Measurements from ENCODE around the gene APOL2. TPM values are rescaled to one million over a fixed set of nuclear protein-coding genes. Genes with fewer than 3 reads are reported as not detected.

Gene APOL2, protein sequence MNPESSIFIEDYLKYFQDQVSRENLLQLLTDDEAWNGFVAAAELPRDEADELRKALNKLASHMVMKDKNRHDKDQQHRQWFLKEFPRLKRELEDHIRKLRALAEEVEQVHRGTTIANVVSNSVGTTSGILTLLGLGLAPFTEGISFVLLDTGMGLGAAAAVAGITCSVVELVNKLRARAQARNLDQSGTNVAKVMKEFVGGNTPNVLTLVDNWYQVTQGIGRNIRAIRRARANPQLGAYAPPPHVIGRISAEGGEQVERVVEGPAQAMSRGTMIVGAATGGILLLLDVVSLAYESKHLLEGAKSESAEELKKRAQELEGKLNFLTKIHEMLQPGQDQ
- 51.6 TPM for total RNA-seq
- long read RNA-seq, transcript APOL2-202 (5 exons, 2,551 nt), result major isoform, 22 of 34 reads
- long read RNA-seq, partial matches to known transcripts, result 3 of 34 reads
- long read RNA-seq, other reads (novel, unspliced or antisense), result 8 of 34 reads

DNA sequence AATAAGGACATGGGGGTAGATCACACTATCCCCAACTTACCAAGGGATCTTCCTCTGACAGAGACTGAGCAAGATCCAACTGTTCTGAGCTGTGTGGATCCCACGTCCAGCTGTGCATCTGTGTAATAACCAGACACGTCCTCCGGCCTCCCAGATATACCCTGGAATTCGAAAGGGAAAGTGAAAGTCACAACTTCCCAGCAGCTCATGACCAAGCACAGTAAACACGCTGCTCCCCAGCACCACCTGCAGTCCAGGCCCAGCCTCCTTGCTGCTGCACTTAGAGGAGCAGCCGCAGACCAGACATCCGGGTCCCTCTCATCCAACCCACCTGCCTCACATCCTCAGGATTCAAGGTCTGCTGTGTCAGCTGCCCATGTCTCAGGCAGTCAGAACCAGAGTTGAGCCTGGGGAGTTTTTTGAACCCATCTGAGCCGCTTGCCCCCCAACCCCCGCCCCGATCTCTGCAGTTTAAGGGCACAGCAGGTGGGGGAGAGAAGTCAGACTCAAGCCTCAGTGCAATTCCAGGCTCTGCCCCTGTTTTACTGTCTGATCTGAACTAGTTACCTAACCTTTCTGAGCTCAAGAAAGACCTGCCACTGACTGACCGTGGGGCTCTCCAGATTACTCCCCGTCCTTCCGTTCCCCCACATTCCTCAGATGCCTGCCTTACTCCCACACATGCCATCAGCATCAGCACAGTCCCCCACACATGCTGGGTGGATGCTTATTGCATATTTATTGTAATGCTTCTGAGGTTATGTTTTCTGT, at the start of gene APOL2:
Gene APOL2 (minus strand): TSS at position 127 of the 771 bp plus-strand sequence. CDS start 6,365 bp downstream, outside the sequence.
- Histone ChIP-seq H3K4me1 (peaks cover 39% of the 10 kb centered on the region), H3K9me3 (no peaks in the 10 kb centered on the region), H3K27me3 (no peaks in the 10 kb centered on the region), H3K36me3 (no peaks in the 10 kb centered on the region), H3K27ac (peak within 1 kb of the TSS; percentile 90), H3K4me3 (peak within 1 kb of the TSS; percentile 69)
- peak; percentile 94 for DNase-seq
- intact Hi-C loops (cut with DNase I), result no loop called here
- peak; percentile 97 for ATAC-seq
- TF ChIP-seq, protein P1, sequence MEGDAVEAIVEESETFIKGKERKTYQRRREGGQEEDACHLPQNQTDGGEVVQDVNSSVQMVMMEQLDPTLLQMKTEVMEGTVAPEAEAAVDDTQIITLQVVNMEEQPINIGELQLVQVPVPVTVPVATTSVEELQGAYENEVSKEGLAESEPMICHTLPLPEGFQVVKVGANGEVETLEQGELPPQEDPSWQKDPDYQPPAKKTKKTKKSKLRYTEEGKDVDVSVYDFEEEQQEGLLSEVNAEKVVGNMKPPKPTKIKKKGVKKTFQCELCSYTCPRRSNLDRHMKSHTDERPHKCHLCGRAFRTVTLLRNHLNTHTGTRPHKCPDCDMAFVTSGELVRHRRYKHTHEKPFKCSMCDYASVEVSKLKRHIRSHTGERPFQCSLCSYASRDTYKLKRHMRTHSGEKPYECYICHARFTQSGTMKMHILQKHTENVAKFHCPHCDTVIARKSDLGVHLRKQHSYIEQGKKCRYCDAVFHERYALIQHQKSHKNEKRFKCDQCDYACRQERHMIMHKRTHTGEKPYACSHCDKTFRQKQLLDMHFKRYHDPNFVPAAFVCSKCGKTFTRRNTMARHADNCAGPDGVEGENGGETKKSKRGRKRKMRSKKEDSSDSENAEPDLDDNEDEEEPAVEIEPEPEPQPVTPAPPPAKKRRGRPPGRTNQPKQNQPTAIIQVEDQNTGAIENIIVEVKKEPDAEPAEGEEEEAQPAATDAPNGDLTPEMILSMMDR (IDR thresholded peaks at IDR 0.05), result peak; percentile 73

DNA sequence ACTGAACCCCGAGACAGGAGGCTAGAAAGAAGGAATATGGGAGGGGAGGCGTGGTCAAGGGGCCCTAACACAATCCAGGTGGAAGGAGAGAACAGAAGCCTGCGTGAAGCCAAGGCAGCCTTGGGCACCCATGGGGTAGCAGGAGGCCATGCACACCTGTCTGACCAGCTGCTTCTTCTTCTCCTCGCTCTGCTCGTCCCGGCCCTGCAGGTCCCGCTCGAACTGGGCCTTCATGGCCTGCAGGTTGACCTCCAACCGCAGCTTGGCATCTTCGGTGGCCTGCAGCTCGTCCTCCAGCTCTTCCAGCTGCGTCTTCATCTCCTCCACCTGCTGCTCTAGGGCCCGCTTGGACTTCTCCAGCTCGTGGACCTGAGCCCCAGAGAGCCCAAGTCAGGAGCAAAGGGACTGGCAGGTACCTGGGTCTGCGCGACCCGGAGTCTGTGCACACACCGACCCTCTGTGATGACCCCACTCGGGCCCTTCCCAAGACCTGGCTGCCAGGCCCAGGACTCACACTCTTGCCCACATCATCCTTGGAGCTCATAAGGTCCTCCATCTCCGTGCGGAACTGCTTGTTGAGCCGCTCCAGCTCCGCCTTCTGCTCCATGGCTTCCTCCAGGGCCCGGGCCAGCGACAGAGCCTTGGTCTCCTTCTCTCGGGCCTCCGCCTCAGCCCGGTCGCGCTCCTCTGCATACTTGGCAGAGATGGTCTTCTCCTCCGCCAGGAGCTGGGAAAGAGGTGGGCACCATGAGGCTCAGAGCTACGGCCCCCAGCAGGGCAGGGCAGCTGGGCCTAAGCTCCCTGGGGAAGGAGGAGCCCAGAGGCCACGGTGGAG, 49.5 kb upstream of the APOL2 start:
- DNase-seq (peak; percentile 67), ATAC-seq (no peak)
- peaks cover 86% of the 10 kb centered on the region for H3K36me3 ChIP-seq
- TF ChIP-seq, protein P1 (IDR thresholded peaks at IDR 0.05), result no peak
- intact Hi-C loops (cut with DNase I), result no loop called here
- no peaks in the 10 kb centered on the region for H3K27me3 ChIP-seq
- H3K4me1 ChIP-seq, result peaks cover 19% of the 10 kb centered on the region
- no peak overlapping the region for H3K4me3 ChIP-seq
- H3K27ac ChIP-seq, result no peak overlapping the region
- no peaks in the 10 kb centered on the region for H3K9me3 ChIP-seq

DNA sequence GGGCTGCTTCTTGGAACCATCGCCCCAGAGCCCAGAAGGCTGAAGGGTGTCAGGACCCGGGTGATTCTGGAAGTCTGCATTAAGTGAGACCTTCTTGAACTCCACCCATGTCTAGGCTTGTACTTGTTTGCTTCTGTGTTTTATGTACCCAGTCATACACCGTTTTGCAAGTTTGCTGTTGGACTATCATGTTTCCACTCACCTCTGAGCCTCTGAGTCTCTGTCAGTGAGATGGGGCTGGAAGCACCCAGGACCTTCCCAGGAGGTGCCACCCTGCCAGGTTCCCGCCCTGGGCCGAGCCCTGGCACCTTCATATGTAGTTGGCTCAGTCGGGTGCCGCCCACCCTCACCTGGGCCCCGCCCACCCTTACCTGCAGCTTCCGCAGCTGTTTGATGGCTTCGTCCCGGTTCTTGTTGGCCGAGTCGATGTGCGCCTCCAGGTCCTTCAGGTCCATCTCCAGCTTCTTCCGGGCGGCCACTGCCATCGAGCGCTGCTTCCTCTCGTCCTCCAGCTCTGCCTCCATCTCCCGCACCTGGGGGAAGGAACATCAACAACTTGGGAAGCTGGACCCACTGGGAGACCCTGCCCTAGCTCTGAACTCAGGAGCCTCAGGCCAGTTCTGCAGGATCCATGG, 48.7 kb upstream of the APOL2 start:
- Histone ChIP-seq H3K36me3 (peaks cover 86% of the 10 kb centered on the region), H3K4me3 (no peak overlapping the region), H3K4me1 (peaks cover 19% of the 10 kb centered on the region), H3K27ac (no peak overlapping the region), H3K9me3 (no peaks in the 10 kb centered on the region), H3K27me3 (no peaks in the 10 kb centered on the region)
- ATAC-seq (peak; percentile 2), DNase-seq (peak; percentile 69)
- intact Hi-C loops (cut with DNase I), result no loop called here
- TF ChIP-seq, protein P1 (IDR thresholded peaks at IDR 0.05), result no peak

DNA sequence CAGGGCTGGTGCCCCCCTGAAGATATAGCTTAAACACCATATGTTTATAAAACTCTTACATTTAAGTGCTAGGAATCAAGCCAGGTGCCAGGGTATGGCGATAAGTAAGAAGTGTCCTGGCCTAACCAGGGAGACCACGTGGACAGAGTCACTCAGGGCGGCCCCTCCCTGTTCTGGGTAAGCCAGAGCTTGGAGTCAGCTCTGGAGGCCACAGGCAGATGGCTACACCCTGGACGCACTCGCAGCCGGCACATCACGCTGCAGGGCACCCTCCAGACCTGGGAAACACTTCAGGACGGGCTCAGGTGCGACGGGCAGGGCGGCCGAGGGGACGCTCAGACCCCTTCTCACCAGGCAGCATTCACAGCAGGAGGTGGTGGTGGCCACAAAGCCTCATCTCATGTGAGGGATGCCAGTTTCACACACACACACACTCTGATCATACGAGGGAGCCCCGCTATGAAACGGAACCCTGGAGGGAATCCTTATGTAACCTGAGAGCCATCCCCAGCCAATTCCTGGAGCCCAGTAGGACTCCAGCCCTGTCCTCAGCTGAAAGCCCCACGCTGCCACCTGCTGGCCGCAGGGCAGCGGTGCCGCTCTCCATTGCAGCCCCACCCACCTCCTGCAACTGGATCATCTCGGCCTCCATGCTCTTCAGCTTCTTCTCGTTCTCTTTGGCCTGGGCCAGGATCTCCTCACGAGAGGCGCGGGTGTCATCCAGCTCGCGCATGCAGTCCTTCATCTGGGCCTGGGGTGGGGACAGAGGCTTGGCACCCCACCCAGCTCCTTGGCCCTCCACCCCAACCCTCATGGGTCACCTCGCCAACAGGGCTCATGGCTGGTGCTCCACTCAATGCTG, 47.0 kb upstream of the APOL2 start:
- Histone ChIP-seq H3K27me3 (no peaks in the 10 kb centered on the region), H3K4me1 (peaks cover 19% of the 10 kb centered on the region), H3K36me3 (peaks cover 87% of the 10 kb centered on the region), H3K4me3 (no peak overlapping the region), H3K9me3 (no peaks in the 10 kb centered on the region), H3K27ac (peak overlapping the region; percentile 51)
- intact Hi-C loops (cut with DNase I), result no loop called here
- TF ChIP-seq, protein P1 (IDR thresholded peaks at IDR 0.05), result peak; percentile 94
- ATAC-seq (peak; percentile 87), DNase-seq (peak; percentile 87)

Measured in upper lobe of right lung (tissue), 1 donor.